ENCODE measurements around the gene TNFRSF11A.

- no peak for TF ChIP-seq CTCF (IDR thresholded peaks at IDR 0.05; ENCODE audit: low read depth, low read length)
- TF ChIP-seq EZH2phosphoT487 (IDR thresholded peaks at IDR 0.05; ENCODE audit: low read depth), result no peak
Measured at GRCh38 chr18:62334120-62334519, 9.0 kb downstream of the TNFRSF11A start.

All from OCI-LY3 (cell line).